Hypothalamus (tissue), 51 donors: Measurements from ENCODE around the gene MUC6.

Source experiments
- DNase-seq, 51 donors: peaks; one replicate each; lab custom pipeline; 2025; lab: John Stamatoyannopoulos, UW

The MUC6 gene

GRCh38 chr11:1037506-1038055 lies 1.1 kb upstream of the MUC6 start:
- no peak for DNase-seq

GRCh38 chr11:1036931-1037330 lies 413 bp upstream of the MUC6 start:
- no peak for DNase-seq

GRCh38 chr11:1035577-1036283 lies 788 bp downstream of the MUC6 start:
- no peak for DNase-seq

- no peak for DNase-seq
These were observed 1.8 kb downstream of the MUC6 start for GRCh38 chr11:1034456-1035295.

GRCh38 chr11:1034001-1034400 lies 2.5 kb downstream of the MUC6 start:
- no peak for DNase-seq

- no peak for DNase-seq
These were observed 3.3 kb downstream of the MUC6 start for GRCh38 chr11:1033016-1033798.

GRCh38 chr11:1032310-1032891 lies 4.1 kb downstream of the MUC6 start:
- DNase-seq: no peak

GRCh38 chr11:1031121-1031899 lies 5.2 kb downstream of the MUC6 start:
- no peak for DNase-seq

GRCh38 chr11:1030556-1030955 lies 6.0 kb downstream of the MUC6 start:
- no peak for DNase-seq

GRCh38 chr11:1030086-1030485 lies 6.4 kb downstream of the MUC6 start:
- no peak for DNase-seq

- DNase-seq: no peak
These were observed 6.9 kb downstream of the MUC6 start for GRCh38 chr11:1029654-1030053.

GRCh38 chr11:1029051-1029450 lies 7.5 kb downstream of the MUC6 start:
- no peak for DNase-seq

GRCh38 chr11:1028616-1029015 lies 7.9 kb downstream of the MUC6 start:
- no peak for DNase-seq

- DNase-seq: no peak
These were observed 8.3 kb downstream of the MUC6 start for GRCh38 chr11:1028291-1028540.

GRCh38 chr11:1027483-1028290 lies 8.8 kb downstream of the MUC6 start:
- DNase-seq: no peak

GRCh38 chr11:1026641-1027482 lies 9.7 kb downstream of the MUC6 start:
- no peak for DNase-seq

GRCh38 chr11:1026163-1026450 lies 10.4 kb downstream of the MUC6 start:
- no peak for DNase-seq

GRCh38 chr11:1025410-1026162 lies 10.9 kb downstream of the MUC6 start:
- no peak for DNase-seq
